K562 (cell line): ENCODE measurements around the gene GPSM3.

Experiments
- NFIC ChIP-seq: fragments of 450-650 bp; IDR thresholded peaks from 2 replicates; pipeline ENCODE4 v1.6.1; 2017; ENCODE audit warnings: mild to moderate bottlenecking, inconsistent platforms
- RCOR1 ChIP-seq, 2 experiments: IDR thresholded peaks; 2 replicates each; pipeline ENCODE4 v1.6.1; 2012; ENCODE audit warnings: low read depth in 2 of 2, low read length in 2 of 2, borderline replicate concordance in 1 of 2, improper control_type of control experiment in 1 of 2
- SNRNP70 ChIP-seq: fragments of 200-400 bp; formaldehyde crosslinking; optimal IDR thresholded peaks from 2 replicates; pipeline ENCODE3; 2017; ENCODE audit warnings: low read depth, low read length
- TAF9B ChIP-seq: fragments of 450-650 bp; IDR thresholded peaks from 2 replicates; pipeline ENCODE4 v1.6.1; 2018; ENCODE audit warnings: mild to moderate bottlenecking; ENCODE audit not compliant: partially characterized antibody
- TARDBP ChIP-seq: fragments of 450-650 bp; IDR thresholded peaks from 2 replicates; pipeline ENCODE4 v1.6.1; 2016
- XRCC3 ChIP-seq: fragments of 450-650 bp; IDR thresholded peaks from 2 replicates; pipeline ENCODE4 v1.6.1; 2017; ENCODE audit warnings: mild to moderate bottlenecking, moderate library complexity
- ZEB2 ChIP-seq: fragments of 450-650 bp; IDR thresholded peaks from 2 replicates; pipeline ENCODE4 v1.6.1; 2016
- TF ChIP-seq, protein P1 (sequence below), 3 experiments: IDR thresholded peaks in 2 of 3; conservative IDR thresholded peaks in 1 of 3; 2 replicates each; pipeline ENCODE4 v1.5.1; 2011 to 2012; ENCODE audit warnings: low read length in 3 of 3, mild to moderate bottlenecking in 3 of 3, control low read depth in 2 of 3, improper control_type of control experiment in 1 of 3, inconsistent platforms in 1 of 3, low read depth in 1 of 3, mixed read lengths in 1 of 3, moderate library complexity in 1 of 3; ENCODE audit not compliant: insufficient read depth in 2 of 3

DNA sequence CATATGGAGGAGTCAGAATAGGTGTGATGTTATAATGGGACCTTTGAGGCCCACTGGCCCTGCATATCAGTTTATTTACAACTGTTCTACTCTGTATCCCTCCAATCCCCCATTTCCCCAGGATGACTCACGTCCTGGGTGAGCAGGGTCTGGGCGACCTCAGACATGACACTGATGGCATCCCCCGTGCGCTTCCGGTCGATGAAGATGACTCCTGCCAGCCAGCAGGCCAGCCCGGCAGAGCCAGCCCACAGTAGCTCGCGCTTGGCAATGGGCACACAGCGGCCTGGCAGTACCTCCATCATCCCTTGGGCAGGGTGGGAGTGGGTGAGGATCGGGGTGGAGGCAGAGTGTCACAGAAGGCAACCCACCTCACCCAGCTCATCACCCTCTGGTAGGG, 22.1 kb downstream of the GPSM3 start:
- TF ChIP-seq, protein P1, sequence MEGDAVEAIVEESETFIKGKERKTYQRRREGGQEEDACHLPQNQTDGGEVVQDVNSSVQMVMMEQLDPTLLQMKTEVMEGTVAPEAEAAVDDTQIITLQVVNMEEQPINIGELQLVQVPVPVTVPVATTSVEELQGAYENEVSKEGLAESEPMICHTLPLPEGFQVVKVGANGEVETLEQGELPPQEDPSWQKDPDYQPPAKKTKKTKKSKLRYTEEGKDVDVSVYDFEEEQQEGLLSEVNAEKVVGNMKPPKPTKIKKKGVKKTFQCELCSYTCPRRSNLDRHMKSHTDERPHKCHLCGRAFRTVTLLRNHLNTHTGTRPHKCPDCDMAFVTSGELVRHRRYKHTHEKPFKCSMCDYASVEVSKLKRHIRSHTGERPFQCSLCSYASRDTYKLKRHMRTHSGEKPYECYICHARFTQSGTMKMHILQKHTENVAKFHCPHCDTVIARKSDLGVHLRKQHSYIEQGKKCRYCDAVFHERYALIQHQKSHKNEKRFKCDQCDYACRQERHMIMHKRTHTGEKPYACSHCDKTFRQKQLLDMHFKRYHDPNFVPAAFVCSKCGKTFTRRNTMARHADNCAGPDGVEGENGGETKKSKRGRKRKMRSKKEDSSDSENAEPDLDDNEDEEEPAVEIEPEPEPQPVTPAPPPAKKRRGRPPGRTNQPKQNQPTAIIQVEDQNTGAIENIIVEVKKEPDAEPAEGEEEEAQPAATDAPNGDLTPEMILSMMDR (IDR thresholded peaks at IDR 0.05 in 2 of 3, conservative IDR thresholded peaks at IDR 0.05 in 1 of 3; ENCODE audit: insufficient read depth in 2 of 3, low read depth in 1 of 3, low read length in 3 of 3), result no peak
- TF ChIP-seq TAF9B (no peak), XRCC3 (no peak), SNRNP70 (no peak), RCOR1 (IDR thresholded peaks at IDR 0.05; ENCODE audit: borderline replicate concordance in 1 of 2, low read depth in 2 of 2, low read length in 2 of 2) (no peak), TARDBP (no peak), NFIC (no peak), ZEB2 (no peak)
